Chondrocyte (in vitro differentiated cells): Measurements from ENCODE around the gene FOXP1. TPM values are rescaled to one million over a fixed set of nuclear protein-coding genes. Genes with fewer than 3 reads are reported as not detected.
"Not testable (repeated sequence)": the region's sequence is repeated elsewhere in the genome, so short reads cannot be mapped to it uniquely, and the experiment has no call there.

Experiments
- DNase-seq: peaks from one replicate; pipeline ENCODE4 v3.0.0; 2021; ENCODE audit warnings: mixed read lengths, low spot score
- H3K27ac Mint-ChIP-seq: one replicate; pipeline ENCODE4 v1.8.0; 2021; ENCODE audit warnings: mild to moderate bottlenecking, moderate library complexity, mixed read lengths; ENCODE audit not compliant: unreplicated experiment
- H3K27me3 Mint-ChIP-seq: 2 replicates; pipeline ENCODE4 v1.8.0; 2021; ENCODE audit warnings: low read depth, mixed read lengths
- H3K36me3 Mint-ChIP-seq: 2 replicates; pipeline ENCODE4 v1.8.0; 2021; ENCODE audit warnings: low read depth, mixed read lengths
- H3K4me1 Mint-ChIP-seq: 2 replicates; pipeline ENCODE4 v1.8.0; 2021; ENCODE audit warnings: low read depth, mild to moderate bottlenecking, mixed read lengths
- H3K4me3 Mint-ChIP-seq: one replicate; pipeline ENCODE4 v1.8.0; 2021; ENCODE audit warnings: mild to moderate bottlenecking, moderate library complexity, mixed read lengths; ENCODE audit not compliant: unreplicated experiment
- H3K9me3 Mint-ChIP-seq: 2 replicates; pipeline ENCODE4 v1.8.0; 2021; ENCODE audit warnings: low read depth, mixed read lengths
- total RNA-seq: library from RNA; stranded (reverse); gene quantifications from 3 replicates; pipeline ENCODE4 v1.2.1, GENCODE V29; 2021
- TF ChIP-seq, protein P1 (sequence below): fragments of 200-600 bp; sonication (generic); IDR thresholded peaks from 2 replicates; pipeline ENCODE4 v1.5.0; 2021; ENCODE audit warnings: antibody characterized with exemption, mild to moderate bottlenecking, moderate library complexity

Gene FOXP1
- total RNA-seq, 1 donor from 2014 or later: 206 TPM

- Mint-ChIP-seq H3K9me3 (no peaks in the 10 kb centered on the region), H3K36me3 (peaks cover under 1% of the 10 kb centered on the region), H3K4me3 (peak overlapping the region; percentile 16), H3K4me1 (peaks cover 85% of the 10 kb centered on the region), H3K27ac (peak overlapping the region; percentile 94), H3K27me3 (no peaks in the 10 kb centered on the region)
- DNase-seq: no peak
- TF ChIP-seq, protein P1, sequence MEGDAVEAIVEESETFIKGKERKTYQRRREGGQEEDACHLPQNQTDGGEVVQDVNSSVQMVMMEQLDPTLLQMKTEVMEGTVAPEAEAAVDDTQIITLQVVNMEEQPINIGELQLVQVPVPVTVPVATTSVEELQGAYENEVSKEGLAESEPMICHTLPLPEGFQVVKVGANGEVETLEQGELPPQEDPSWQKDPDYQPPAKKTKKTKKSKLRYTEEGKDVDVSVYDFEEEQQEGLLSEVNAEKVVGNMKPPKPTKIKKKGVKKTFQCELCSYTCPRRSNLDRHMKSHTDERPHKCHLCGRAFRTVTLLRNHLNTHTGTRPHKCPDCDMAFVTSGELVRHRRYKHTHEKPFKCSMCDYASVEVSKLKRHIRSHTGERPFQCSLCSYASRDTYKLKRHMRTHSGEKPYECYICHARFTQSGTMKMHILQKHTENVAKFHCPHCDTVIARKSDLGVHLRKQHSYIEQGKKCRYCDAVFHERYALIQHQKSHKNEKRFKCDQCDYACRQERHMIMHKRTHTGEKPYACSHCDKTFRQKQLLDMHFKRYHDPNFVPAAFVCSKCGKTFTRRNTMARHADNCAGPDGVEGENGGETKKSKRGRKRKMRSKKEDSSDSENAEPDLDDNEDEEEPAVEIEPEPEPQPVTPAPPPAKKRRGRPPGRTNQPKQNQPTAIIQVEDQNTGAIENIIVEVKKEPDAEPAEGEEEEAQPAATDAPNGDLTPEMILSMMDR: no peak
These were observed 47.1 kb downstream of the FOXP1 start for GRCh38 chr3:71536376-71536965.

DNA sequence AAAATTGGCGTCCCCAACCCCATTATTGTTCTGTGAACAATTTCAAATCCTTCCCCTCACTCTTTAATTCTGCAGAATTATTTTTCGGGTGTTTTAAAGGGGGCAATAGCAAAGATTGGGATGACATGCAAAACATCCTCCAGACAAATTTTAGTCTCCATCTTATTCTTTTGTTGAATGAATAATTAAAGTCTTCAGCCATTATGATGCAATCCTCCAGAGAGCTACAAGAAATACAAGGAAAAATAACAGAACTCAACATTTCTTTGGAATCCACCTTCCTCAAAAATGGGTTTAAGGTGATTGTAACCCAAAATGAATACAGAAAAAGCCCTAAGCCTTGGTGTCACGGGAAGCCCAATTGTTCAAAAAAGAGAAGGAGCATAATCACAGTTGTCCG, 49.9 kb downstream of the FOXP1 start:
- no peak for DNase-seq
- Mint-ChIP-seq H3K36me3 (peaks cover 3% of the 10 kb centered on the region), H3K9me3 (no peaks in the 10 kb centered on the region), H3K4me1 (peaks cover 90% of the 10 kb centered on the region), H3K4me3 (no peak overlapping the region), H3K27me3 (no peaks in the 10 kb centered on the region), H3K27ac (peak overlapping the region; percentile 92)
- TF ChIP-seq, protein P1: no peak

GRCh38 chr3:71532639-71533395, 50.7 kb downstream of the FOXP1 start:
- DNase-seq: no peak
- Mint-ChIP-seq H3K4me3 (peak overlapping the region; percentile 35), H3K4me1 (peaks cover 90% of the 10 kb centered on the region), H3K36me3 (peaks cover 6% of the 10 kb centered on the region), H3K27ac (peak overlapping the region; percentile 92), H3K9me3 (no peaks in the 10 kb centered on the region), H3K27me3 (no peaks in the 10 kb centered on the region)
- TF ChIP-seq, protein P1: no peak

DNA sequence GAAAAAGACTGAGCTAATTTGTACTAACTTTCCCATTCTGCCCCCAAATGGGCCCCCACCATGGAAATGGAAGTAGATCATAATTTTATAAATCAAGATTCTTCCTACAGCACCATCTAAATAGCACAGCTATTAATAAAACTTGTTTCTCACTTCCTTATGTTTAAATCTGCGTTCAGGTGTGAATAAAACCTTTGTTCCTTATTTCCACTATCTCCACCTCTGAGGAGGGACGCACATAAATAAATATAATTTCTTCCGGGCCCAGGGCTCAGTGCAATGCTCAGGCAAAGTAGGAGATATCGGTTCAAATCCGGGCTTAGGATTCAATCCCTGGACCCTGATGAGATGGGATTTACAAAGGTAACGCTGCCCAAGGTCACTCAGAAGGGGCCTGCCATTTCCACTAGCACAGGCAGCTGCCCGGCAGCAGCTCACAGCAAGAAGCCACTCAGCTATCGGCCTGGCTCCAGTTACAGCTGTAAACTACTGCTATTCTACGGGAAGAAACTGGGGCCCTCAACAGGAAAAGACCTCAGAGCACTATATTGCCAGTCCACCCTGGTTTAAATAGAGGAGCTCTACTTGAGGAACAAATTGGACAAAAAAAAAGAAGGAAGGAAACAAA, 52.5 kb downstream of the FOXP1 start:
- H3K36me3 Mint-ChIP-seq: peaks cover 8% of the 10 kb centered on the region
- no peak for DNase-seq
- TF ChIP-seq, protein P1: no peak
- H3K27ac Mint-ChIP-seq: peak overlapping the region; percentile 64
- no peaks in the 10 kb centered on the region for H3K9me3 Mint-ChIP-seq
- no peaks in the 10 kb centered on the region for H3K27me3 Mint-ChIP-seq
- no peak overlapping the region for H3K4me3 Mint-ChIP-seq
- peaks cover 88% of the 10 kb centered on the region for H3K4me1 Mint-ChIP-seq

- H3K27ac Mint-ChIP-seq: peak overlapping the region; percentile 38
- DNase-seq: no peak
- no peak overlapping the region for H3K4me3 Mint-ChIP-seq
- peaks cover 8% of the 10 kb centered on the region for H3K36me3 Mint-ChIP-seq
- no peaks in the 10 kb centered on the region for H3K27me3 Mint-ChIP-seq
- H3K9me3 Mint-ChIP-seq: no peaks in the 10 kb centered on the region
- TF ChIP-seq, protein P1: no peak
- peaks cover 75% of the 10 kb centered on the region for H3K4me1 Mint-ChIP-seq
These were observed 54.7 kb downstream of the FOXP1 start for GRCh38 chr3:71528816-71529215.

DNA sequence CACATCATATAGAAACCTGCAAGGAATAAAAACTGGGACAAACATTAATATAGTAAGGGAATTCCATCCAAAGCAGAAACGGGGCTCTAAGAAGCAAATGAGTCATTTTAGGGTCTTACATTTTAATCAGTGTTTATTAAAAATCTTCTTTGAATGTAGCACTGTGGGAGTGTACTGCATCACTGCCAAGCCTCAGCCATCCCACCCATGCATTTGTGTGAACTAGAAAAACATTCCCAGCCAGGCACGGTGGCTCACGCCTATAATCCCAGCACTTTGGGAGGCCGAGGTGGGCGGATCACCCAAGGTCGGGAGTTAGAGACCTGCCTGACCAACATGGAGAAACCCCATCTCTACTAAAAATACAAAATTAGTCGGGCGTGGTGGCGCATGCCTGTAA, 57.1 kb downstream of the FOXP1 start:
- H3K27ac Mint-ChIP-seq, DNase-seq, H3K4me3 Mint-ChIP-seq, H3K36me3 Mint-ChIP-seq, H3K9me3 Mint-ChIP-seq, H3K27me3 Mint-ChIP-seq: not testable (repeated sequence)
- peaks cover 75% of the 10 kb centered on the region for H3K4me1 Mint-ChIP-seq
